Ovary (tissue), 9 donors: ENCODE data around the gene ACSL3. TPM values are rescaled to one million over a fixed set of nuclear protein-coding genes. Genes with fewer than 3 reads are reported as not detected.

ENCODE experiments used
- DNase-seq, 5 donors: peaks; one replicate each; pipeline ENCODE4 v3.0.0-alpha.2; 2019 to 2020
- H3K27ac ChIP-seq, 2 donors: fragments of 200-600 bp; one replicate each; pipeline versions ENCODE4 v1.5.1 to v1.8.0; 2019 to 2022
- H3K27me3 ChIP-seq: fragments of 200-600 bp; one replicate; pipeline ENCODE4 v1.8.0; 2022
- H3K36me3 ChIP-seq: fragments of 200-600 bp; sonication (generic); one replicate; pipeline ENCODE4 v1.5.1; 2019
- H3K4me1 ChIP-seq: one replicate; pipeline ENCODE4 v1.8.1; 2013; ENCODE audit warnings: mild to moderate bottlenecking, moderate library complexity; ENCODE audit not compliant: insufficient read depth
- H3K4me3 ChIP-seq: fragments of 200-600 bp; sonication (generic); one replicate; pipeline ENCODE4 v1.5.1; 2017
- H3K9me3 ChIP-seq, 2 donors: fragments of 200-600 bp in 1 of 2; sonication (generic) in 1 of 2; one replicate each; pipeline versions ENCODE4 v1.5.1 to v1.8.1; 2013 to 2019; ENCODE audit warnings: mild to moderate bottlenecking in 1 of 2, moderate library complexity in 1 of 2
- CTCF ChIP-seq, 3 donors: fragments of 450-650 bp in 2 of 3; fragments of 200-600 bp in 1 of 3; IDR thresholded peaks; one replicate each; pipeline versions ENCODE4 v1.5.1 to v1.8.0; 2016 to 2022; ENCODE audit warnings: antibody characterized with exemption in 3 of 3, mild to moderate bottlenecking in 1 of 3
- EP300 ChIP-seq: sonication (generic); formaldehyde crosslinking; IDR thresholded peaks from one replicate; pipeline ENCODE4 v1.6.1; 2017; ENCODE audit warnings: antibody characterized with exemption
- POLR2A ChIP-seq: fragments of 450-650 bp; IDR thresholded peaks from one replicate; pipeline ENCODE4 v1.6.1; 2017; ENCODE audit warnings: antibody characterized with exemption, mild to moderate bottlenecking, moderate library complexity
- WGBS, 3 donors: extraction: QIAGEN DNeasy Blood & Tissue Kit in 1 of 3; methylation state at CpG; one replicate each; pipeline versions ENCODE4 v1.1.5 to v1.1.7; 2013 to 2017; 5-methylcytosine and 5-hydroxymethylcytosine counted together
- intact Hi-C, 4 donors: fragments of 100-400 bp; cut with DNase I; formaldehyde crosslinking; loops; one replicate each; pipeline versions ENCODE4 v1.11.0 to v1.15.1; 2022 to 2023
- polyA plus RNA-seq, 2 donors: library from polyadenylated mRNA; stranded (reverse); fragments of 200-250 nt in 1 of 2; fragments of 350-450 nt in 1 of 2; fragmentation: Illumina TruSeq in 1 of 2; extraction: RNeasy Lipid Tissue Mini Kit (QIAGEN cat#74804) in 1 of 2; gene quantifications; one replicate each; pipeline ENCODE4 v1.2.3, GENCODE V29; 2013 to 2014
- total RNA-seq, 7 donors: library from RNA; depleted of rRNA in 2 of 7; stranded (reverse); fragments of >200 nt in 2 of 7; fragmentation: NEBNext Ultra II Directional in 3 of 7; extraction: Animal tissue kit (Norgen Biotek cat#: 25700) in 3 of 7; gene quantifications; one replicate each; pipeline versions ENCODE4 v1.1.0 to v1.2.4, GENCODE V29; 2016 to 2023
- donor health status: DM: no; HTN: no; CAD: no; lungs with moderate emphysema.
- donor health status: DM: no; HTN: no; CAD: no.
- donor health status: Bipolar disorder and iron deficiency.
- donor health status: DM: yes; HTN: yes; CAD: no.
- donor health status: DM: no; HTN: no; CAD: no.
- donor health status: DM: yes; HTN: yes; CAD: no.

ACSL3 gene
- total and polyA plus RNA-seq, 9 donors: 14.0 to 85.1 (median 46.0) TPM

DNA sequence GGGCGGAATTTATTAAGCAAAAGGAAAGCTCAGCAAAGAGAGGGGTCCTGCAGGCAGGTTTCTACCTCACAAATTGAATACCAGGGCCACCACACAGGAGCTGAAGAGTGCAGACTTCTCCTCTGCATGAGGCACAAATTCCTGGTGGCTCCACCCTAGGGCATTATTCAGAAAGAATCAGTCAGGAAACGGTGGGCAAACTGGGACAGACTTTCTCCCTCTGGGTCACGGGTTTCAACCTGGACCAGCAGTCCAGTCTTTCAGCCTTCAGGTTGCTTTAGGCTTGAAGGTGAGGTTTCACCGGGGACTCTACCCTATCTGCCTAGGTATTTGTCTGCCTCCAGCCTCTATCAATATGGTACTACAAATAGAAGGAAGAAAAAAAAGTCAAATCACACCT, 41.8 kb downstream of the ACSL3 start:
- no peak for DNase-seq
- no peak overlapping the region for H3K4me3 ChIP-seq
- H3K27me3 ChIP-seq: no peaks in the 10 kb centered on the region
- TF ChIP-seq EP300: no peak
- TF ChIP-seq POLR2A: no peak
- no peak for TF ChIP-seq CTCF (IDR thresholded peaks at IDR 0.05)
- no peaks in the 10 kb centered on the region for H3K9me3 ChIP-seq
- 90 to 96% (median 93%) methylated on average over 4 of the region's 4 CpGs for whole genome bisulfite sequencing, 3 donors
- H3K27ac ChIP-seq: no peak overlapping the region
- intact Hi-C loops: loop anchor here in 2 of 4 donors (5.0 to 10.0 kb wide), 2 partner anchors 195 to 198 kb away; no protein-coding TSS in a partner anchor
- peaks cover 2% of the 10 kb centered on the region for H3K4me1 ChIP-seq
- H3K36me3 ChIP-seq: no peaks in the 10 kb centered on the region

DNA sequence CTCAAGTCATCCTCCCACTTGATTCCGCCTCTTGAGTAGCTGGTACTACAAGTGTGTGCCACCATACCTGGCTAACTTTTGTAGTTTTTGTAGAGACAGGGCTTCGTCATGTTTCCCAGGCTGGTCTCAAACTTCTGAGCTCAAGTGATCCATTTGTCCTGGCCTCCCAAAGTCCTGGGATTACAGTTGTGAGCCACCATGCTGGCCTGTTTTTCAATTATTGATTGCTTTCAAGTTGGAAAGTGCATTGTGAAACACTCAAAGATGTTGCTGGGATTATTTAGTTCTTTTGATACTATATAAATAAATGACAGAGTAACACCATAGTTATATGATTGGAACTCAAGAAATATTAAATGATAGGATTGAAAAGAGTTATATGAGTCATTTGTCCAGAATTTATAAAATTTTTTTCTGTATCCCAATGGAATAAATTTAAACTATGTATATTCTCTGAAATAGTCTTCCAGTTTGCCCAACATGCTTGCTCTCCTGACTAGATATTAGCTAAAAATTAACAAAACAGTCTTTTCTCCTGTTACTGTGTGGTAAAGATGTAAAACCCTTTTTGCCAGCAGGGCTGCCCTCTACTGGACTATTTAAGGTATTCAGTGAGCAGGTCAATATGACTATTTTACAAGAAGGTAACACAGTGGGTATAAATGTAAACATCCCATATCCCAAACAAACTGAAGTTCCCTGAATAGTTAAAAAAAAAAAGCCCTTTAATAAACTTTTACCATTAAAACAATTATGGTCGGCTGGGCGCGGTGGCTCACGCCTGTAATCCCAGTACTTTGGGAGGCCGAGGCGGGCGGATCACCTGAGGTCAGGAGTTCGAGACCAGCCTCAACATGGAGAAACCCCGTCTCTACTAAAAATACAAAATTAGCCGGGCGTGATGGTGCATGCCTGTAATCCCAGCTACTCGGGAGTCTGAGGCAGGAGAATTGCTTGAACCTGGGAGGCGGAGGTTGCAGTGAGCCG, 42.7 kb downstream of the ACSL3 start:
- Histone ChIP-seq H3K27me3 (no peaks in the 10 kb centered on the region), H3K27ac (no peak overlapping the region), H3K36me3 (no peaks in the 10 kb centered on the region), H3K9me3 (no peaks in the 10 kb centered on the region), H3K4me1 (peaks cover 5% of the 10 kb centered on the region), H3K4me3 (no peak overlapping the region)
- intact Hi-C loops: loop anchor here in 2 of 4 donors (5.0 to 10.0 kb wide), 2 partner anchors 196 to 199 kb away; no protein-coding TSS in a partner anchor
- peak in 2 of 3 donors; percentile 40 to 43 for TF ChIP-seq CTCF (IDR thresholded peaks at IDR 0.05)
- no peak for TF ChIP-seq POLR2A
- TF ChIP-seq EP300: no peak
- WGBS, 3 donors: 91 to 94% (median 94%) methylated on average over 16 of the region's 16 CpGs
- peak in 1 of 5 donors; percentile 41 for DNase-seq

- intact Hi-C loops: loop anchor here (5.0 to 10.0 kb wide), 2 partner anchors 197 to 200 kb away; no protein-coding TSS in a partner anchor
- 52 to 61% (median 57%) methylated on average over 2 of the region's 2 CpGs for WGBS, 3 donors
- no peak overlapping the region for H3K4me3 ChIP-seq
- peaks cover 5% of the 10 kb centered on the region for H3K4me1 ChIP-seq
- H3K27me3 ChIP-seq: no peaks in the 10 kb centered on the region
- no peak overlapping the region for H3K27ac ChIP-seq
- H3K9me3 ChIP-seq: no peaks in the 10 kb centered on the region
- no peak for TF ChIP-seq CTCF (IDR thresholded peaks at IDR 0.05)
- TF ChIP-seq POLR2A: no peak
- TF ChIP-seq EP300: no peak
- no peaks in the 10 kb centered on the region for H3K36me3 ChIP-seq
- DNase-seq: no peak
Observed at GRCh38 chr2:222904557-222905258, 43.9 kb downstream of the ACSL3 start.

GRCh38 chr2:222907048-222907447, 46.2 kb downstream of the ACSL3 start:
- H3K27me3 ChIP-seq: no peaks in the 10 kb centered on the region
- 95 to 100% (median 98%) methylated on average over 2 of the region's 2 CpGs for WGBS, 3 donors
- no peak overlapping the region for H3K27ac ChIP-seq
- no peaks in the 10 kb centered on the region for H3K36me3 ChIP-seq
- no peak overlapping the region for H3K4me3 ChIP-seq
- intact Hi-C loops: loop anchor here in 3 of 4 donors (5.0 to 10.0 kb wide), 2 partner anchors 200 to 202 kb away; no protein-coding TSS in a partner anchor
- H3K4me1 ChIP-seq: peaks cover 5% of the 10 kb centered on the region
- no peaks in the 10 kb centered on the region for H3K9me3 ChIP-seq
- TF ChIP-seq POLR2A (no peak), CTCF (IDR thresholded peaks at IDR 0.05) (no peak), EP300 (no peak)
- no peak for DNase-seq
